GM12878 (cell line): ENCODE measurements around the gene SRCIN1.

ENCODE experiments used
- CTCF ChIP-seq, 3 experiments: IDR thresholded peaks in 2 of 3; conservative IDR thresholded peaks in 1 of 3; 2 replicates each; pipeline ENCODE4 v1.5.1; 2011; ENCODE audit warnings: low read depth in 3 of 3, low read length in 3 of 3, mild to moderate bottlenecking in 3 of 3, control low read depth in 2 of 3, moderate library complexity in 2 of 3, inconsistent platforms in 1 of 3, mixed read lengths in 1 of 3; ENCODE audit not compliant: control insufficient read depth in 2 of 3, insufficient read depth in 1 of 3; ENCODE audit errors: extremely low read depth in 1 of 3
- E2F8 ChIP-seq: fragments of 450-650 bp; IDR thresholded peaks from 2 replicates; pipeline ENCODE4 v1.6.1; 2018; ENCODE audit warnings: mild to moderate bottlenecking, low read depth, moderate library complexity; ENCODE audit not compliant: partially characterized antibody
- EP300 ChIP-seq, 2 experiments: fragments of 150-350 bp in 1 of 2; IDR thresholded peaks; 2 replicates each; pipeline ENCODE4 v1.6.1; 2011 to 2012; ENCODE audit warnings: low read depth in 2 of 2, low read length in 2 of 2, borderline replicate concordance in 1 of 2, improper control_type of control experiment in 1 of 2, inconsistent platforms in 1 of 2; ENCODE audit not compliant: control insufficient read depth in 1 of 2
- HDAC2 ChIP-seq: fragments of 200-600 bp; sonication (generic); IDR thresholded peaks from 2 replicates; pipeline ENCODE4 v1.6.1; 2017
- HDGF ChIP-seq: fragments of 450-650 bp; IDR thresholded peaks from 2 replicates; pipeline ENCODE4 v1.6.1; 2016; ENCODE audit warnings: antibody characterized with exemption
- POLR2AphosphoS5 ChIP-seq: IDR thresholded peaks from 2 replicates; pipeline ENCODE4 v1.6.1; 2011; ENCODE audit warnings: mild to moderate bottlenecking, low read length, inconsistent platforms
- YY1 ChIP-seq: IDR thresholded peaks from 2 replicates; pipeline ENCODE4 v1.6.1; 2011; ENCODE audit warnings: low read depth, mild to moderate bottlenecking, low read length

- no peak for TF ChIP-seq CTCF (IDR thresholded peaks at IDR 0.05 in 2 of 3, conservative IDR thresholded peaks at IDR 0.05 in 1 of 3; ENCODE audit: control insufficient read depth in 2 of 3, extremely low read depth in 1 of 3, insufficient read depth in 1 of 3, low read depth in 3 of 3, low read length in 3 of 3)
- TF ChIP-seq HDGF: no peak
- TF ChIP-seq EP300 (IDR thresholded peaks at IDR 0.05; ENCODE audit: borderline replicate concordance in 1 of 2, control insufficient read depth in 1 of 2, low read depth in 2 of 2, low read length in 2 of 2): no peak
- TF ChIP-seq E2F8: no peak
- TF ChIP-seq POLR2AphosphoS5: no peak
- TF ChIP-seq YY1: no peak
- TF ChIP-seq HDAC2: no peak
Measured at GRCh38 chr17:38544175-38544838, 61.4 kb downstream of the SRCIN1 start.
